K562 (cell line): ENCODE results near the gene TAF10. TPM values are rescaled to one million over a fixed set of nuclear protein-coding genes. Genes with fewer than 3 reads are reported as not detected.

Experiments
- BCL6 ChIP-seq: fragments of 250-450 bp; sonication (Bioruptor Pico); IDR thresholded peaks from 2 replicates; pipeline ENCODE4 v1.4.0; 2020
- ETV6 ChIP-seq, 3 experiments: fragments of 150-350 bp in 1 of 3; sonication (generic) in 1 of 3; formaldehyde crosslinking in 1 of 3; IDR thresholded peaks; 2 replicates each; pipeline versions ENCODE4 v1.6.1 to v1.8.0; 2014 to 2022; ENCODE audit warnings: borderline replicate concordance in 2 of 3, low read depth in 2 of 3, antibody characterized with exemption in 1 of 3, low read length in 1 of 3, mild to moderate bottlenecking in 1 of 3, missing genetic modification reagents in 1 of 3
- FOS ChIP-seq: IDR thresholded peaks from 3 replicates; pipeline ENCODE4 v1.6.1; 2011; ENCODE audit not compliant: insufficient read length; ENCODE audit errors: extremely low read depth
- HINFP ChIP-seq: fragments of 450-650 bp; conservative IDR thresholded peaks from 2 replicates; pipeline ENCODE4 v1.6.1; 2016; ENCODE audit warnings: missing genetic modification characterization, low read depth, mild to moderate bottlenecking, control low read depth, missing compliant biosample characterization
- JUNB ChIP-seq: fragments of 450-650 bp; formaldehyde crosslinking; conservative IDR thresholded peaks from 2 replicates; pipeline ENCODE4 v1.4.0; 2020; ENCODE audit warnings: mild to moderate bottlenecking
- MXD1 ChIP-seq: fragments of 250-450 bp; sonication (Bioruptor Pico); IDR thresholded peaks from 2 replicates; pipeline ENCODE4 v1.8.0; 2021; ENCODE audit warnings: borderline replicate concordance, mild to moderate bottlenecking, moderate library complexity; ENCODE audit not compliant: poor library complexity, severe bottlenecking
- NR2C2 ChIP-seq, 2 experiments: fragments of 200-800 bp in 1 of 2; sonication (Bioruptor generic) in 1 of 2; sonication (generic) in 1 of 2; formaldehyde crosslinking in 1 of 2; IDR thresholded peaks; 2 replicates each; pipeline versions ENCODE4 v1.6.1 to v1.8.0; 2016 to 2022; ENCODE audit warnings: mild to moderate bottlenecking in 1 of 2, missing compliant biosample characterization in 1 of 2, missing genetic modification characterization in 1 of 2, missing genetic modification reagents in 1 of 2
- PHB2 ChIP-seq: fragments of 450-650 bp; IDR thresholded peaks from 2 replicates; pipeline ENCODE4 v1.6.1; 2017; ENCODE audit warnings: low read depth
- SMARCB1 ChIP-seq: IDR thresholded peaks from 2 replicates; pipeline ENCODE4 v1.6.1; 2011; ENCODE audit warnings: improper control_type of control experiment, low read depth; ENCODE audit not compliant: insufficient read length
- SNRNP70 ChIP-seq: fragments of 200-400 bp; formaldehyde crosslinking; optimal IDR thresholded peaks from 2 replicates; pipeline ENCODE3; 2017; ENCODE audit warnings: low read depth, low read length
- TCFL5 ChIP-seq: fragments of 250-450 bp; sonication (Bioruptor Pico); conservative IDR thresholded peaks from 2 replicates; pipeline ENCODE4 v1.6.1; 2021; ENCODE audit warnings: mild to moderate bottlenecking, moderate library complexity, matching md5 sums
- ZNF175 ChIP-seq: fragments of 200-800 bp; sonication (Bioruptor generic); IDR thresholded peaks from 2 replicates; pipeline ENCODE4 v1.6.1; 2016; ENCODE audit warnings: low read depth, mild to moderate bottlenecking, missing genetic modification characterization, missing compliant biosample characterization
- ZNF3 ChIP-seq: fragments of 250-450 bp; sonication (Bioruptor Pico); IDR thresholded peaks from 2 replicates; pipeline ENCODE4 v1.5.0; 2021; ENCODE audit warnings: mild to moderate bottlenecking, moderate library complexity
- ZNF347 ChIP-seq: fragments of 450-650 bp; formaldehyde crosslinking; IDR thresholded peaks from 2 replicates; pipeline ENCODE4 v1.4.0; 2020; ENCODE audit warnings: low read depth, mild to moderate bottlenecking, moderate library complexity
- ZNF592 ChIP-seq: fragments of 450-650 bp; IDR thresholded peaks from 2 replicates; pipeline ENCODE4 v1.6.1; 2017; ENCODE audit warnings: antibody characterized with exemption, mild to moderate bottlenecking
- ZNF655 ChIP-seq: fragments of 250-450 bp; sonication (Bioruptor Pico); IDR thresholded peaks from 2 replicates; pipeline ENCODE4 v1.5.0; 2021
- ZNF717 ChIP-seq: fragments of 250-450 bp; sonication (Bioruptor Pico); IDR thresholded peaks from 2 replicates; pipeline ENCODE4 v1.5.0; 2021
- ZNF780A ChIP-seq: fragments of 250-450 bp; sonication (Bioruptor Pico); IDR thresholded peaks from 2 replicates; pipeline ENCODE4 v1.5.0; 2021; ENCODE audit warnings: mild to moderate bottlenecking
- ZSCAN32 ChIP-seq: fragments of 450-650 bp; formaldehyde crosslinking; IDR thresholded peaks from 2 replicates; pipeline ENCODE4 v1.4.0; 2020; ENCODE audit warnings: mild to moderate bottlenecking, moderate library complexity
- polyA plus RNA-seq, 8 experiments: library from polyadenylated mRNA; depleted of rRNA in 4 of 8; stranded (reverse) in 5 of 8; unstranded in 3 of 8; fragments of >200 nt; fragmentation: Nextera tagmentation in 2 of 8; fragmentation: Illumina TruSeq in 1 of 8; extraction: Ambion mirVana in 2 of 8; extraction: Trizol in 1 of 8; gene quantifications; 2 replicates each; pipeline versions ENCODE4 v1.2.1 to v1.2.3, GENCODE V29; 2011 to 2014; ENCODE audit warnings: inconsistent platforms in 1 of 8, missing spikeins in 1 of 8
- total RNA-seq, 7 experiments: library from RNA; depleted of rRNA in 6 of 7; stranded (reverse); fragments of >200 nt in 6 of 7; fragmentation: Illumina TruSeq in 2 of 7; extraction: Trizol in 2 of 7; gene quantifications; 2 replicates each; pipeline versions ENCODE4 v1.2.1 to v1.2.3, GENCODE V29; 2011 to 2021; ENCODE audit warnings: low replicate concordance in 1 of 7

Gene TAF10
- total and polyA plus RNA-seq, 9 of the 15 experiments (the other 6 are each of a cell fraction or from before 2014, with no cell fraction given) = 19.5 to 197 (median 121) TPM

- no peak for TF ChIP-seq ZNF347
- no peak; the same call in 1 of the 2 replicates for TF ChIP-seq ZNF592
- TF ChIP-seq ETV6 (IDR thresholded peaks at IDR 0.05; ENCODE audit: borderline replicate concordance in 1 of 2, low read depth in 2 of 2, low read length in 1 of 2) = no peak
- TF ChIP-seq ETV6 (CRISPR knock-in tag; IDR thresholded peaks at IDR 0.05; ENCODE audit: borderline replicate concordance) = no peak
- peak; percentile 29; the same call in 1 of the 2 replicates for TF ChIP-seq ZNF175 (CRISPR knock-in tag)
- TF ChIP-seq FOS = no peak
- no peak for TF ChIP-seq HINFP (tag)
- TF ChIP-seq MXD1 (CRISPR knock-in tag) = no peak
- no peak for TF ChIP-seq SNRNP70
- TF ChIP-seq NR2C2 (CRISPR knock-in tag; IDR thresholded peaks at IDR 0.05) = 0 out of 2 replicates have a peak, but pooled peaks have one; percentile 27
- peak; percentile 65 for TF ChIP-seq NR2C2 (tag; IDR thresholded peaks at IDR 0.05)
- TF ChIP-seq BCL6 (CRISPR knock-in tag) = no peak
- TF ChIP-seq ZNF655 (CRISPR knock-in tag) = no peak
- TF ChIP-seq ZNF717 (CRISPR knock-in tag) = no peak
- no peak for TF ChIP-seq SMARCB1
- TF ChIP-seq ZNF3 (CRISPR knock-in tag) = no peak
- TF ChIP-seq TCFL5 (CRISPR knock-in tag) = no peak
- TF ChIP-seq PHB2 = no peak
- TF ChIP-seq ZNF780A = 0 out of 2 replicates have a peak, but pooled peaks have one; percentile 45
- TF ChIP-seq ZSCAN32 (CRISPR knock-in tag) = peak; percentile 49; the same call in 1 of the 2 replicates
- TF ChIP-seq JUNB (CRISPR knock-in tag) = peak; percentile 58; the same call in 1 of the 2 replicates
These were observed at the start of gene TAF10 (continued) for GRCh38 chr11:6612213-6613041.
